ENCODE measurements around the gene EIF3L. TPM values are rescaled to one million over a fixed set of nuclear protein-coding genes. Genes with fewer than 3 reads are reported as not detected.

Gene EIF3L
- polyA plus RNA-seq, 3 donors, result 209 to 503 (median 246) TPM

DNA sequence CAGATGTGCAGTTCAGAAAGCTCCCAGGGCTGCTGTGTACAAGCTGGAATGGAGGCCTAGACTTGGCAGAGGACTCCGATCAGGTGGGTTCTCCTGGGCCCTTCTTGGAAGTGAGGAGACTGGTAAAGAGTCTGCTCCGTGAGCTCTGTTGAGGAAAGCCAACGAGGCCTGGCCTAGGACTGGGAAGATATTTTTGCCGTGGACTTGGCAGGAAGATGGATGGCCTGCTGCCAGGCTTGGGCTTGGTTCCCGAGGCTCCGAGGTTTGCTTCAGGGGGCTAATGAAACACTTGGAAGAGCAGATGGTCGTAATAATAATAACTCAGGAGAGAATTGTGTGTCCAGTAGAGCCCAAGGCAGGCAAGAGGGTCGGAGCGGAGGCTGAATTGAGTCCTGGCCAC, 22.2 kb upstream of the EIF3L start:
- DNase-seq, result no peak

DNA sequence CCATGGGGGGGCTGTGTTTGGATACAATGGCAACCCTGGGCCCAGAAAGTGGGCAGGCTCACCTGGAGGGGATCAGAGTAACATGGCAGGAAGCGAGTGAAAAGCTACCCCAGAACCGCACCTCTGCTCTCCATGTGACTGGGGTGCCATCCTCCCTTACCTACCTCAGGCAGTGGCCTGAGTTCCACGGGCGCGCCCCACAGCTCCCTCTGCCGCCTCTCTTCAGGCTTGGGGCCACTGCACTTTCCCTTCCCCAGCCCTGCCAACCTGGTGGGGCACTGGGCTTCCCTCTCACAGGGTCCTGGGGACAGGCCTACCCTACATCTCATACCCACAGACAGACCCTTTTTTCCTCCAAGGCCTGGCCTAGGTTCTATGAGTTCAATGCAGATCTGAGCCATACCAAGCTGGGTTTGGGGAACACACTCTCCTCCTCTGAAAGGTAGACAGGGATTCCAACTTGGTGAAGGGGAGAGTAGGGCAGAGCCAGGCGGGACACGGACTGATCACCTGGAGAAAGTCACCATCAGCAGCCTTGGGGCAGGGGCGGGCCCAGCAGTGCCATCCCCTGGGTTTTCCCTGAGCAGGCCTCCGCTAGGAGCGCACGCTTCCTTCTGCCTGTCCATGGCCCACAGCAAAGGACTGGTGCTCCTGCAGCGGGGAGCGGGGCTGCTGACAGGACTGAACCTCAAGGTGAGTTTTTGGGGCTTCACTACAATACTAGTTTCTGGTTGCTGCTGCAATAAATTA, 19.0 kb upstream of the EIF3L start:
- TF ChIP-seq, protein P1, sequence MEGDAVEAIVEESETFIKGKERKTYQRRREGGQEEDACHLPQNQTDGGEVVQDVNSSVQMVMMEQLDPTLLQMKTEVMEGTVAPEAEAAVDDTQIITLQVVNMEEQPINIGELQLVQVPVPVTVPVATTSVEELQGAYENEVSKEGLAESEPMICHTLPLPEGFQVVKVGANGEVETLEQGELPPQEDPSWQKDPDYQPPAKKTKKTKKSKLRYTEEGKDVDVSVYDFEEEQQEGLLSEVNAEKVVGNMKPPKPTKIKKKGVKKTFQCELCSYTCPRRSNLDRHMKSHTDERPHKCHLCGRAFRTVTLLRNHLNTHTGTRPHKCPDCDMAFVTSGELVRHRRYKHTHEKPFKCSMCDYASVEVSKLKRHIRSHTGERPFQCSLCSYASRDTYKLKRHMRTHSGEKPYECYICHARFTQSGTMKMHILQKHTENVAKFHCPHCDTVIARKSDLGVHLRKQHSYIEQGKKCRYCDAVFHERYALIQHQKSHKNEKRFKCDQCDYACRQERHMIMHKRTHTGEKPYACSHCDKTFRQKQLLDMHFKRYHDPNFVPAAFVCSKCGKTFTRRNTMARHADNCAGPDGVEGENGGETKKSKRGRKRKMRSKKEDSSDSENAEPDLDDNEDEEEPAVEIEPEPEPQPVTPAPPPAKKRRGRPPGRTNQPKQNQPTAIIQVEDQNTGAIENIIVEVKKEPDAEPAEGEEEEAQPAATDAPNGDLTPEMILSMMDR (IDR thresholded peaks at IDR 0.05), result no peak
- H3K27me3 ChIP-seq (ENCODE audit: control insufficient read depth in 2 of 2, insufficient read depth in 2 of 2, low read length in 2 of 2), result no peaks in the 10 kb centered on the region
- peaks cover 42 to 55% of the 10 kb centered on the region in 2 donors for H3K36me3 ChIP-seq (replicated peaks in 1 of 2; ENCODE audit: control insufficient read depth in 1 of 2, insufficient read depth in 2 of 2, low read length in 2 of 2)
- no peaks in the 10 kb centered on the region for H3K9me3 ChIP-seq (replicated peaks in 1 of 2; ENCODE audit: control insufficient read depth in 1 of 2, insufficient read depth in 1 of 2, low read length in 2 of 2)
- Mint-ChIP-seq H3K36me3 (peaks cover 54 to 65% of the 10 kb centered on the region in 2 donors), H3K27ac (peak overlapping the region in 1 of 7 donors; percentile 54), H3K4me3 (no peak overlapping the region), H3K4me1 (no peaks in the 10 kb centered on the region), H3K9me3 (no peaks in the 10 kb centered on the region), H3K27me3 (ENCODE audit: low read depth in 3 of 3) (peaks cover 2 to 8% (median 5%) of the 10 kb centered on the region in 3 donors)
- no peak overlapping the region for H3K4me3 ChIP-seq (replicated peaks in 1 of 3; ENCODE audit: low read depth in 2 of 3, low read length in 3 of 3)
- H3K4me1 ChIP-seq (ENCODE audit: control insufficient read depth in 1 of 2, insufficient read depth in 2 of 2, low read length in 2 of 2), result peaks cover 0 to 4% of the 10 kb centered on the region in 2 donors
- 95% methylated on average over 12 of the region's 14 CpGs for WGBS (ENCODE audit: insufficient coverage)
- intact Hi-C loops (cut with micrococcal nuclease), result no loop called here
- no peak overlapping the region for H2AFZ ChIP-seq (ENCODE audit: insufficient read depth, low read depth, low read length, poor library complexity, severe bottlenecking)
- H4K20me1 ChIP-seq (ENCODE audit: insufficient read depth, low read length), result no peaks in the 10 kb centered on the region
- H3K4me2 ChIP-seq (replicated peaks; ENCODE audit: extremely low read depth, low read length, poor library complexity, severe bottlenecking), result no peak overlapping the region
- H3K9ac ChIP-seq (ENCODE audit: insufficient read depth, low read length, poor library complexity, severe bottlenecking), result no peak overlapping the region
- no peaks in the 10 kb centered on the region for H3K79me2 ChIP-seq (ENCODE audit: insufficient read depth, low read length)
- no peak overlapping the region for H3K27ac ChIP-seq (ENCODE audit: low read depth in 1 of 2, low read length in 2 of 2)
- no peak for DNase-seq

More for the DNA sequence above, 22.2 kb upstream of the EIF3L start:
- H3K27ac ChIP-seq (ENCODE audit: low read depth in 1 of 2, low read length in 2 of 2), result no peak overlapping the region
- H3K4me1 Mint-ChIP-seq, result peaks cover 3% of the 10 kb centered on the region
- H3K4me1 ChIP-seq (ENCODE audit: control insufficient read depth in 1 of 2, insufficient read depth in 2 of 2, low read length in 2 of 2), result peaks cover 3 to 16% of the 10 kb centered on the region in 2 donors
- no peaks in the 10 kb centered on the region for H3K79me2 ChIP-seq (ENCODE audit: insufficient read depth, low read length)
- H3K36me3 ChIP-seq (replicated peaks in 1 of 2; ENCODE audit: control insufficient read depth in 1 of 2, insufficient read depth in 2 of 2, low read length in 2 of 2), result peaks cover 19 to 32% of the 10 kb centered on the region in 2 donors
- peaks cover 0 to 3% (median 0%) of the 10 kb centered on the region in 7 donors for H3K9me3 Mint-ChIP-seq
- TF ChIP-seq, protein P1 (IDR thresholded peaks at IDR 0.05), result no peak
- no peak overlapping the region for H3K27ac Mint-ChIP-seq
- WGBS (ENCODE audit: insufficient coverage), result 88% methylated on average over 8 of the region's 9 CpGs
- no peak overlapping the region for H3K4me2 ChIP-seq (replicated peaks; ENCODE audit: extremely low read depth, low read length, poor library complexity, severe bottlenecking)
- peaks cover 31 to 36% of the 10 kb centered on the region in 2 donors for H3K36me3 Mint-ChIP-seq
- peaks cover 0 to 13% of the 10 kb centered on the region in 2 donors for H3K27me3 ChIP-seq (ENCODE audit: control insufficient read depth in 2 of 2, insufficient read depth in 2 of 2, low read length in 2 of 2)
- no peak overlapping the region for H3K4me3 ChIP-seq (replicated peaks in 1 of 3; ENCODE audit: low read depth in 2 of 3, low read length in 3 of 3)
- H3K9me3 ChIP-seq (replicated peaks in 1 of 2; ENCODE audit: control insufficient read depth in 1 of 2, insufficient read depth in 1 of 2, low read length in 2 of 2), result no peaks in the 10 kb centered on the region
- H3K4me3 Mint-ChIP-seq, result no peak overlapping the region
- peaks cover 9 to 22% (median 20%) of the 10 kb centered on the region in 3 donors for H3K27me3 Mint-ChIP-seq (ENCODE audit: low read depth in 3 of 3)
- intact Hi-C loops (cut with micrococcal nuclease), result no loop called here
- no peak overlapping the region for H2AFZ ChIP-seq (ENCODE audit: insufficient read depth, low read depth, low read length, poor library complexity, severe bottlenecking)
- no peaks in the 10 kb centered on the region for H4K20me1 ChIP-seq (ENCODE audit: insufficient read depth, low read length)
- H3K9ac ChIP-seq (ENCODE audit: insufficient read depth, low read length, poor library complexity, severe bottlenecking), result no peak overlapping the region
